Tibial nerve (tissue), 4 donors: ENCODE measurements around the gene DUSP8. TPM values are rescaled to one million over a fixed set of nuclear protein-coding genes. Genes with fewer than 3 reads are reported as not detected.

Experiments used
- DNase-seq, 2 donors: peaks; one replicate each; pipeline ENCODE4 v3.0.0-alpha.2; 2019; ENCODE audit warnings: low spot score in 2 of 2
- H3K27ac ChIP-seq, 4 donors: fragments of 200-600 bp; sonication (generic) in 3 of 4; one replicate each; pipeline ENCODE4 v1.5.1; 2017 to 2019; ENCODE audit warnings: mild to moderate bottlenecking in 1 of 4
- H3K27me3 ChIP-seq, 2 donors: fragments of 200-600 bp; sonication (generic) in 1 of 2; one replicate each; pipeline versions ENCODE4 v1.5.1 to v1.6.0; 2017 to 2019
- H3K36me3 ChIP-seq, 3 donors: fragments of 200-600 bp; sonication (generic); one replicate each; pipeline ENCODE4 v1.5.1; 2018 to 2019
- H3K4me1 ChIP-seq, 4 donors: fragments of 200-600 bp; sonication (generic) in 3 of 4; one replicate each; pipeline ENCODE4 v1.5.1; 2017 to 2019
- H3K4me3 ChIP-seq, 4 donors: fragments of 200-600 bp; sonication (generic) in 3 of 4; one replicate each; pipeline ENCODE4 v1.5.1; 2017 to 2019; ENCODE audit warnings: mild to moderate bottlenecking in 1 of 4, moderate library complexity in 1 of 4
- H3K9me3 ChIP-seq, 4 donors: fragments of 200-600 bp; sonication (generic) in 3 of 4; one replicate each; pipeline ENCODE4 v1.5.1; 2017 to 2019
- CTCF ChIP-seq, 5 experiments: fragments of 200-600 bp in 3 of 5; fragments of 450-650 bp in 2 of 5; sonication (generic) in 3 of 5; IDR thresholded peaks; one replicate each; pipeline ENCODE4 v1.5.1; 2016 to 2019; ENCODE audit warnings: antibody characterized with exemption in 5 of 5, mild to moderate bottlenecking in 3 of 5, moderate library complexity in 2 of 5
- EP300 ChIP-seq, 2 donors: sonication (generic); formaldehyde crosslinking; IDR thresholded peaks; one replicate each; pipeline ENCODE4 v1.6.1; 2017; ENCODE audit warnings: antibody characterized with exemption in 2 of 2, mild to moderate bottlenecking in 1 of 2
- POLR2A ChIP-seq, 2 donors: fragments of 450-650 bp; IDR thresholded peaks; one replicate each; pipeline ENCODE4 v1.6.1; 2017; ENCODE audit warnings: antibody characterized with exemption in 2 of 2, mild to moderate bottlenecking in 2 of 2, moderate library complexity in 2 of 2
- WGBS, 2 donors: methylation state at CpG; one replicate each; pipeline ENCODE4 v1.1.5; 2018; 5-methylcytosine and 5-hydroxymethylcytosine counted together
- total RNA-seq, 4 donors: library from RNA; depleted of rRNA; stranded (reverse); fragments of >200 nt; gene quantifications; one replicate each; pipeline ENCODE4 v1.1.0, GENCODE V29; 2016

The DUSP8 gene
- total RNA-seq, 4 donors from 2014 or later: 1.9 to 10.8 (median 3.4) TPM

GRCh38 chr11:1536065-1536843 lies 35.8 kb downstream of the DUSP8 start:
- Histone ChIP-seq H3K9me3 (no peaks in the 10 kb centered on the region), H3K36me3 (peaks cover 0 to 29% (median 8%) of the 10 kb centered on the region in 3 donors), H3K4me3 (no peak overlapping the region), H3K27me3 (peaks cover 0 to 7% of the 10 kb centered on the region in 2 donors), H3K4me1 (peaks cover 0 to 64% (median 18%) of the 10 kb centered on the region in 4 donors), H3K27ac (peak overlapping the region in 1 of 4 donors; percentile 78)
- no peak for DNase-seq
- TF ChIP-seq POLR2A (IDR thresholded peaks at IDR 0.05) (no peak), EP300 (IDR thresholded peaks at IDR 0.05) (no peak), CTCF (IDR thresholded peaks at IDR 0.05) (no peak)
- 79 to 82% methylated on average over 16 of the region's 16 CpGs for WGBS, 2 donors

- 52 to 63% methylated on average over 14 of the region's 14 CpGs for WGBS, 2 donors
- Histone ChIP-seq H3K9me3 (no peaks in the 10 kb centered on the region), H3K4me3 (no peak overlapping the region), H3K4me1 (peaks cover 0 to 66% (median 16%) of the 10 kb centered on the region in 4 donors), H3K27ac (peak overlapping the region in 3 of 4 donors; percentile 46 to 78 (median 69)), H3K27me3 (peaks cover 0 to 7% of the 10 kb centered on the region in 2 donors), H3K36me3 (peaks cover 0 to 29% (median 8%) of the 10 kb centered on the region in 3 donors)
- no peak for DNase-seq
- no peak for TF ChIP-seq CTCF (IDR thresholded peaks at IDR 0.05)
- peak in 1 of 2 donors; percentile 68 for TF ChIP-seq EP300 (IDR thresholded peaks at IDR 0.05)
Observed at GRCh38 chr11:1534682-1535081, 37.4 kb downstream of the DUSP8 start.

- 86 to 88% methylated on average over 7 of the region's 7 CpGs for WGBS, 2 donors
- H3K4me1 ChIP-seq: peaks cover 0 to 66% (median 16%) of the 10 kb centered on the region in 4 donors
- TF ChIP-seq POLR2A (IDR thresholded peaks at IDR 0.05) (no peak), EP300 (IDR thresholded peaks at IDR 0.05) (no peak), CTCF (IDR thresholded peaks at IDR 0.05) (no peak)
- peak overlapping the region in 3 of 4 donors; percentile 46 to 78 (median 69) for H3K27ac ChIP-seq
- H3K36me3 ChIP-seq: peaks cover 0 to 29% (median 8%) of the 10 kb centered on the region in 3 donors
- peaks cover 0 to 7% of the 10 kb centered on the region in 2 donors for H3K27me3 ChIP-seq
- H3K9me3 ChIP-seq: no peaks in the 10 kb centered on the region
- no peak for DNase-seq
- no peak overlapping the region for H3K4me3 ChIP-seq
Observed at GRCh38 chr11:1534171-1534570, 37.9 kb downstream of the DUSP8 start.

- Histone ChIP-seq H3K27me3 (peaks cover 0 to 6% of the 10 kb centered on the region in 2 donors), H3K4me1 (peaks cover 0 to 74% (median 16%) of the 10 kb centered on the region in 4 donors), H3K27ac (peak overlapping the region in 3 of 4 donors; percentile 27 to 78 (median 78)), H3K9me3 (no peaks in the 10 kb centered on the region), H3K36me3 (peaks cover 0 to 29% (median 8%) of the 10 kb centered on the region in 3 donors), H3K4me3 (no peak overlapping the region)
- 71 to 94% methylated on average over 9 to 10 of the region's 10 CpGs for WGBS, 2 donors
- DNase-seq: no peak
- TF ChIP-seq EP300 (IDR thresholded peaks at IDR 0.05) (no peak), CTCF (IDR thresholded peaks at IDR 0.05) (no peak), POLR2A (IDR thresholded peaks at IDR 0.05) (no peak)
Observed at GRCh38 chr11:1533342-1533725, 38.7 kb downstream of the DUSP8 start.
